ENCODE measurements around the gene ALCAM.

GRCh38 chr3:105513886-105514285 lies 147.2 kb downstream of the ALCAM start:
- TF ChIP-seq POLR2A (IDR thresholded peaks at IDR 0.05) (no peak), POLR2AphosphoS5 (IDR thresholded peaks at IDR 0.05) (no peak), EP300 (IDR thresholded peaks at IDR 0.05) (no peak)
- TF ChIP-seq, protein P1, sequence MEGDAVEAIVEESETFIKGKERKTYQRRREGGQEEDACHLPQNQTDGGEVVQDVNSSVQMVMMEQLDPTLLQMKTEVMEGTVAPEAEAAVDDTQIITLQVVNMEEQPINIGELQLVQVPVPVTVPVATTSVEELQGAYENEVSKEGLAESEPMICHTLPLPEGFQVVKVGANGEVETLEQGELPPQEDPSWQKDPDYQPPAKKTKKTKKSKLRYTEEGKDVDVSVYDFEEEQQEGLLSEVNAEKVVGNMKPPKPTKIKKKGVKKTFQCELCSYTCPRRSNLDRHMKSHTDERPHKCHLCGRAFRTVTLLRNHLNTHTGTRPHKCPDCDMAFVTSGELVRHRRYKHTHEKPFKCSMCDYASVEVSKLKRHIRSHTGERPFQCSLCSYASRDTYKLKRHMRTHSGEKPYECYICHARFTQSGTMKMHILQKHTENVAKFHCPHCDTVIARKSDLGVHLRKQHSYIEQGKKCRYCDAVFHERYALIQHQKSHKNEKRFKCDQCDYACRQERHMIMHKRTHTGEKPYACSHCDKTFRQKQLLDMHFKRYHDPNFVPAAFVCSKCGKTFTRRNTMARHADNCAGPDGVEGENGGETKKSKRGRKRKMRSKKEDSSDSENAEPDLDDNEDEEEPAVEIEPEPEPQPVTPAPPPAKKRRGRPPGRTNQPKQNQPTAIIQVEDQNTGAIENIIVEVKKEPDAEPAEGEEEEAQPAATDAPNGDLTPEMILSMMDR (IDR thresholded peaks at IDR 0.05) = no peak
